ENCODE data around the gene DRD5.
"Not testable (repeated sequence)": the region's sequence is repeated elsewhere in the genome, so short reads cannot be mapped to it uniquely, and the experiment has no call there.

The DRD5 gene

GRCh38 chr4:9781343-9782135 lies at the start of gene DRD5:
DRD5 (plus strand) TSS chr4:9781634; CDS start chr4:9782030, 396 bp downstream.
- DNase-seq = no peak

- DNase-seq = peak; percentile 7
Measured at GRCh38 chr4:9732256-9732655, 49.2 kb upstream of the DRD5 start.

GRCh38 chr4:9735515-9735914 lies 45.9 kb upstream of the DRD5 start:
- DNase-seq = no peak

- not testable (repeated sequence) for DNase-seq
Measured at GRCh38 chr4:9737280-9737679, 44.2 kb upstream of the DRD5 start.

- DNase-seq = not testable (repeated sequence)
Measured at GRCh38 chr4:9743789-9744188, 37.6 kb upstream of the DRD5 start.

GRCh38 chr4:9745782-9746181 lies 35.7 kb upstream of the DRD5 start:
- no peak for DNase-seq

GRCh38 chr4:9758641-9759317 lies 22.7 kb upstream of the DRD5 start:
- DNase-seq = no peak

GRCh38 chr4:9762823-9763475 lies 18.5 kb upstream of the DRD5 start:
- DNase-seq = peak; percentile 28

GRCh38 chr4:9764155-9764696 lies 17.2 kb upstream of the DRD5 start:
- no peak for DNase-seq

GRCh38 chr4:9765091-9765490 lies 16.3 kb upstream of the DRD5 start:
- no peak for DNase-seq

- no peak for DNase-seq
Measured at GRCh38 chr4:9769321-9769720, 12.1 kb upstream of the DRD5 start.

GRCh38 chr4:9771034-9771433 lies 10.4 kb upstream of the DRD5 start:
- no peak for DNase-seq

GRCh38 chr4:9773471-9773870 lies 8.0 kb upstream of the DRD5 start:
- DNase-seq = no peak

GRCh38 chr4:9782136-9782436 lies 652 bp downstream of the DRD5 start:
- no peak for DNase-seq

GRCh38 chr4:9785891-9786290 lies 4.5 kb downstream of the DRD5 start:
- DNase-seq = not testable (repeated sequence)

- DNase-seq = no peak
Measured at GRCh38 chr4:9792381-9792780, 10.9 kb downstream of the DRD5 start.

- not testable (repeated sequence) for DNase-seq
Measured at GRCh38 chr4:9796641-9797040, 15.2 kb downstream of the DRD5 start.

GRCh38 chr4:9800848-9801247 lies 19.4 kb downstream of the DRD5 start:
- DNase-seq = peak; percentile 29

GRCh38 chr4:9804918-9805317 lies 23.5 kb downstream of the DRD5 start:
- DNase-seq = no peak

- DNase-seq = no peak
Measured at GRCh38 chr4:9808077-9808476, 26.6 kb downstream of the DRD5 start.

GRCh38 chr4:9811806-9812205 lies 30.4 kb downstream of the DRD5 start:
- DNase-seq = no peak

GRCh38 chr4:9812501-9813340 lies 31.3 kb downstream of the DRD5 start:
- DNase-seq = no peak

- no peak for DNase-seq
Measured at GRCh38 chr4:9816285-9816684, 34.9 kb downstream of the DRD5 start.

Measured in DMS153 (cell line).